Activated naive CD8-positive, alpha-beta T cell treated with anti-CD3 and anti-CD28 coated beads, Interleukin-2, amount 50 U/mL, for 24 hours (primary cell): Measurements from ENCODE around the gene MS4A2.
"Not testable (repeated sequence)": the region's sequence is repeated elsewhere in the genome, so short reads cannot be mapped to it uniquely, and the experiment has no call there.

ENCODE experiments used
- ATAC-seq: fragments of 150-1000 bp; cut with Tn5 transposase; one replicate; pipeline ENCODE4 v1.10.0; 2021
- DNase-seq: peaks from one replicate; pipeline ENCODE4 v3.0.0; 2021
- H3K27ac Mint-ChIP-seq: one replicate; pipeline ENCODE4 v1.8.0; 2021; ENCODE audit warnings: mild to moderate bottlenecking, mixed read lengths
- H3K27me3 Mint-ChIP-seq: one replicate; pipeline ENCODE4 v1.8.0; 2021; ENCODE audit warnings: mixed read lengths
- H3K36me3 Mint-ChIP-seq: one replicate; pipeline ENCODE4 v1.8.0; 2021; ENCODE audit warnings: low read depth, mixed read lengths
- H3K4me1 Mint-ChIP-seq: one replicate; pipeline ENCODE4 v1.8.0; 2021; ENCODE audit warnings: mixed read lengths
- H3K4me3 Mint-ChIP-seq: one replicate; pipeline ENCODE4 v1.8.0; 2021; ENCODE audit warnings: mild to moderate bottlenecking, moderate library complexity, mixed read lengths
- H3K9me3 Mint-ChIP-seq: one replicate; pipeline ENCODE4 v1.8.0; 2021; ENCODE audit warnings: mixed read lengths

The MS4A2 gene

DNA sequence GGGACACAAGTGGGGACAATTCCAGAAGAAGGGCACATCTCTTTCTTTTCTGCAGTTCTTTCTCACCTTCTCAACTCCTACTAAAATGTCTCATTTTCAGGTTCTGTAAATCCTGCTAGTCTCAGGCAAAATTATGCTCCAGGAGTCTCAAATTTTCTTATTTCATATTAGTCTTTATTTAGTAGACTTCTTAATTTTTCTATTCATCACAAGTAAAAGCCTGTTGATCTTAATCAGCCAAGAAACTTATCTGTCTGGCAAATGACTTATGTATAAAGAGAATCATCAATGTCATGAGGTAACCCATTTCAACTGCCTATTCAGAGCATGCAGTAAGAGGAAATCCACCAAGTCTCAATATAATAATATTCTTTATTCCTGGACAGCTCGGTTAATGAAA lies at the start of gene MS4A2:
TSS of gene MS4A2 (plus strand) at position 301 of the 400 bp plus-strand sequence. CDS start 102 bp downstream, outside the sequence.
- peaks cover 23% of the 10 kb centered on the region for H3K27me3 Mint-ChIP-seq
- ATAC-seq (no peak), DNase-seq (no peak)
- no peak within 1 kb of the TSS for H3K4me3 Mint-ChIP-seq
- H3K27ac Mint-ChIP-seq = no peak within 1 kb of the TSS
- H3K36me3 Mint-ChIP-seq = no peaks in the 10 kb centered on the region
- no peaks in the 10 kb centered on the region for H3K4me1 Mint-ChIP-seq
- H3K9me3 Mint-ChIP-seq = no peaks in the 10 kb centered on the region

DNA sequence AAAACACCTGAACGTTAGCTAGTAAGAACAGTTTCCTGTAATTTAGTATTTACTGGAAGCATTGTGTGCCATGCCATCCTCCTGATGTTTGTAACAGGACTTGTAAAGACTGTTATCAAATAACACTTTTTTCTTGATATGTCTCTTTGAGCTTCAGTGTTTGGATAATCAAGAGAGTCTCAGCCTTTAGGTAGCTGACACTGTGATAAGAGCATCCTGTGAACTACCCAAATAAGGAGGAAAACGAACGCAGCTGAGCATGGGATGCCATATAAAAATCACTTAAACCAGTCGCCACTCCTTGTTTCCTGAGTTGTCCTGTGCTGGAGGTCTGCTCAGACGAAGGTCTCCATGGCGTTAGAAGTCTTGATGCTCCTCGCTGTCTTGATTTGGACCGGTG lies 48.4 kb upstream of the MS4A2 start, which contains the start of gene OOSP2:
TSS of gene OOSP2 (plus strand) at position 301 of the 400 bp plus-strand sequence. CDS start at position 352, 51 bp downstream.
- no peak within 1 kb of the TSS for H3K27ac Mint-ChIP-seq
- H3K4me1 Mint-ChIP-seq = no peaks in the 10 kb centered on the region
- DNase-seq (no peak), ATAC-seq (no peak)
- H3K9me3 Mint-ChIP-seq = no peaks in the 10 kb centered on the region
- H3K27me3 Mint-ChIP-seq = peaks cover 3% of the 10 kb centered on the region
- H3K4me3 Mint-ChIP-seq = no peak within 1 kb of the TSS
- H3K36me3 Mint-ChIP-seq = no peaks in the 10 kb centered on the region

DNA sequence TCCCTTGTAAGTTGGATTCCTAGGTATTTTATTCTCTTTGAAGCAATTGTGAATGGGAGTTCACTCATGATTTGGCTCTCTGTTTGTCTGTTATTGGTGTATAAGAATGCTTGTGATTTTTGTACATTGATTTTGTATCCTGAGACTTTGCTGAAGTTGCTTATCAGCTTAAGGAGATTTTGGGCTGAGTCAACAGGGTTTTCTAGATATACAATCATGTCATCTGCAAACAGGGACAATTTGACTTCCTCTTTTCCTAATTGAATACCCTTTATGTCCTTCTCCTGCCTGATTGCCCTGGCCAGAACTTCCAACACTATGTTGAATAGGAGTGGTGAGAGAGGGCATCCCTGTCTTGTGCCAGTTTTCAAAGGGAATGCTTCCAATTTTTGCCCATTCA lies 38.0 kb upstream of the MS4A2 start:
- not testable (repeated sequence) for H3K9me3 Mint-ChIP-seq, H3K4me1 Mint-ChIP-seq, DNase-seq, H3K36me3 Mint-ChIP-seq, H3K27me3 Mint-ChIP-seq, ATAC-seq, H3K27ac Mint-ChIP-seq, H3K4me3 Mint-ChIP-seq

DNA sequence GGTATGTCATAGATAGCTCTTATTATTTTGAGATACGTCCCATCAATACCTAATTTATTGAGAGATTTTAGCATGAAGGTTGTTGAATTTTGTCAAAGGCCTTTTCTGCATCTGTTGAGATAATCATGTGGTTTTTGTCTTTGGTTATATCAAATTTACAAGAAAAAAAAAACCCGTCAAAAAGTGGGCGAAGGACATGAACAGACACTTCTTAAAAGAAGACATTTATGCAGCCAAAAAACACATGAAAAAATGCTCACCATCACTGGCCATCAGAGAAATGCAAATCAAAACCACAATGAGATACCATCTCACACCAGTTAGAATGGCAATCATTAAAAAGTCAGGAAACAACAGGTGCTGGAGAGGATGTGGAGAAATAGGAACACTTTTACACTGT lies 37.6 kb upstream of the MS4A2 start:
- H3K36me3 Mint-ChIP-seq, ATAC-seq, H3K27me3 Mint-ChIP-seq, H3K9me3 Mint-ChIP-seq, H3K27ac Mint-ChIP-seq, DNase-seq, H3K4me1 Mint-ChIP-seq, H3K4me3 Mint-ChIP-seq: not testable (repeated sequence)

DNA sequence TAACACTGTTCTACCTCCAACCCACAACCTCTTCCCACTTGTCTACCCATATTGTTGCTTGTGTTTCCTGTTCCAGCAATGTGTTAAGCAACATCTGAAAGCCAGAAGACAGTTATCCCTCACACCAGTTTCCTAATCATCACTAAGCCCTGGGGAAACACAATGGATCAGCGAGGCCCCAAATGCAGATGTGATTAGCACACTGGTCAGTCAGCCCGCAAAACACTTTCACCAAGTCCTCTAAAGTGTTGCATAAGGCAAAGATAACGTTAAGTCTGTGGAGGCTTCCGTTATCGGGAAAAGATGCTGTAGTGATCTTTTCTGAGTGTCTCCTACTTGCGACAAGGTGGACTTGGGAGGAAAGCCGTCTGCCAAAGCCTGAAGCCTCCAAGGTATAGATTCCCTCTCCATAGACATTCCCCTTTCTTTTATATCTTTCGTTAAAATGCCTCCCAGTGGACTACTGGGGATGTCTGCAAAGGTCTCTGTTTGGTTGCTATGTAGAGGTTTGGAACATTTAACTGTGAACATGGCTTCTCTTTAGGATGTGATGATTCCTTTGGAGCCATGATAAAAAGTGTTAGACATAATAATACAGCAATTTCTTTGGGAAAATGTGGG lies 32.0 kb upstream of the MS4A2 start, which contains the start of gene MS4A3:
TSS of gene MS4A3 (plus strand) at position 317 of the 621 bp plus-strand sequence. CDS start 4,496 bp downstream, outside the sequence.
- Mint-ChIP-seq H3K9me3 (peaks cover 3% of the 10 kb centered on the region), H3K4me3 (no peak within 1 kb of the TSS), H3K27ac (no peak within 1 kb of the TSS), H3K4me1 (peaks cover 2% of the 10 kb centered on the region), H3K36me3 (no peaks in the 10 kb centered on the region), H3K27me3 (peaks cover 6% of the 10 kb centered on the region)
- DNase-seq (no peak), ATAC-seq (no peak)

DNA sequence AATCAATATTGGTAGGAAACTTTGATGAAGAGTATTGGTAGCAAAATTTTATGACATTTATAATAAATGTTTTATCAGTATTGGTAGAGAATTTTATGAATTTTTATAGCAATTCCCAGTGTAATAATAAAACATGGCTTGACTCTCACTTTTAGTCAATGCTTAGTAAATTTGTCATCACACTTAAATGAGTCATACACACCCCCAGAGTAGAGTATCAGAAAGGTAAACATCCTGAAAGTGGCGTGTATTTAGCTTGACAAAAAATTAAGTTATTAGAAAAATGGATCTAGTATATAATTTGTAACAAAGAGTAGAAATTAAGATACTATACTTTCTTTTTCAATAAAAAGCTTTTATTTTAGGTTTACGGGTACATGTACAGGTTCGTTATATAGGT lies 29.4 kb upstream of the MS4A2 start:
- Mint-ChIP-seq H3K9me3 (peaks cover 3% of the 10 kb centered on the region), H3K27me3 (peaks cover 9% of the 10 kb centered on the region), H3K4me1 (peaks cover 2% of the 10 kb centered on the region), H3K4me3 (no peak overlapping the region), H3K27ac (no peak overlapping the region), H3K36me3 (no peaks in the 10 kb centered on the region)
- ATAC-seq = no peak
- DNase-seq = no peak

DNA sequence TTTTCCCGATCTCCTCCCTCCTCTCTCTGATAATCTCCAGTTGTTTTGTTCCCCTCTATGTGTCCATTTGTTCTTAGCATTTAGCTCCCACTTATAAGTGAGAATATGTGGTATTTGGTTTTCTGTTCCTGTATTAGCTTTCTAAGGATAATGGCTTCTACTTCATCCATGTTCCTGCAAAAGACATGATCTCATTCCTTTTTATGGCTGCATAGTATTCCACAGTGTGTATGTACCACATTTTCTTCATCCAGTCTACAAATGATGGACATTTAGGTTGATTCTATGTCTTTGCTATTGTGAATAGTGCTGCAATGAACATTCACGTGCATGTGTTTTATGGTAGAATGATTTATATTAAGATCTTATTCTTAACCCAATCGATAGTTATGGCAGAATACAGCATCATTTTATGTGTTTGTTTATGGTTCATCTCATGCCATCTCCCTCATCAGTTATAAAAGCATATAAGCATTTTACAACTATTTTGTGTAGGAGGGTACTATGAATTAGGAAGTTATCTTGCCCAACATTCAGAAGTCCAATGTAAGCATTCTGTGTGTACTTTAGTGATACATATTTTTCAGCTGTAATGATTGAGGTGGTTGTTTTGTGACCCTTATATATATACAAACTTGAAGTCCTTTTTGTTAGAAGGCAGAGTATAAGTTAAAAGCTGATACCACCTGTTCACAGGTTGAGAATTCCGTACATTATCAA lies 28.8 kb upstream of the MS4A2 start:
- Mint-ChIP-seq H3K9me3 (peaks cover 3% of the 10 kb centered on the region), H3K27ac (no peak overlapping the region), H3K4me1 (peaks cover 2% of the 10 kb centered on the region), H3K36me3 (no peaks in the 10 kb centered on the region), H3K4me3 (no peak overlapping the region), H3K27me3 (peaks cover 9% of the 10 kb centered on the region)
- DNase-seq (no peak), ATAC-seq (no peak)

DNA sequence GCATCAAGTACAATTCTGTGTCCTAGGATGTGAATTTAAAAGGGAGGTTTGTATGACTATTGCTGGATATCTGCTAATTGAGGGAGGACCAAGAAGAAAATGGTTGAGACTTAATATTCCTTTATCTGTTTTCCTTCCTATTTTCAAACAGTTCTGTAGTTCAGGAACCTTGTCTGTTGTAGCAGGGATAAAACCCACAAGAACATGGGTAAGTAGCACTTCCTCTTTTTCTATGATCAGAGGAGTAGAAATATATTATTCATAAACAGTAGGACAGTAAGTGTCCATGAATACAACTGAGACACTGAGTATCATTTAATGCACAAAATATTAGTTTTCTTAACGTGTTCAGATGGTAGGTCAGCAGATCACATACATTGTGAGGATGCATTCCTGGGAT lies 24.4 kb upstream of the MS4A2 start:
- Mint-ChIP-seq H3K27ac (no peak overlapping the region), H3K9me3 (no peaks in the 10 kb centered on the region), H3K36me3 (no peaks in the 10 kb centered on the region), H3K4me1 (peaks cover 2% of the 10 kb centered on the region), H3K4me3 (no peak overlapping the region), H3K27me3 (peaks cover 5% of the 10 kb centered on the region)
- DNase-seq (no peak), ATAC-seq (no peak)

DNA sequence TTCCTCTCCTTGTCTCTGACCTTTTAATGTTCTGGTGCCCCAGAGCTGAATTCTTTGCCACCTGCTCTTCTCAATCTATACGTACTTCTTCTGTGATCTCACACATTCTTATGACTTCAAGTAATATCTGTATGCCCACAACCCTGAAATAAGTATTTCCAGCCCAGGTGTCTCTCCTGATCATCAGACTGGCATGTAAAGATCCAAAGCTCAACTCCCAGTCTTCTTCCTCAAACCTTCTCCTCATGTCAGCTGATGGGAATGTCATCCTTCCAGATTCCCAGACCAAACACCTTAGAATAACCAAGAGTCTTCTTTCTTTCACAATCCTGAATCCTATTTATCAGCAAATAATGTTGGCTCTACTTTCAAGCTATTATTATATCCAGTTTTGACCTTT lies 22.7 kb upstream of the MS4A2 start:
- Mint-ChIP-seq H3K27me3 (peaks cover 8% of the 10 kb centered on the region), H3K9me3 (no peaks in the 10 kb centered on the region), H3K4me1 (no peaks in the 10 kb centered on the region), H3K36me3 (no peaks in the 10 kb centered on the region), H3K27ac (no peak overlapping the region), H3K4me3 (no peak overlapping the region)
- DNase-seq (no peak), ATAC-seq (no peak)

DNA sequence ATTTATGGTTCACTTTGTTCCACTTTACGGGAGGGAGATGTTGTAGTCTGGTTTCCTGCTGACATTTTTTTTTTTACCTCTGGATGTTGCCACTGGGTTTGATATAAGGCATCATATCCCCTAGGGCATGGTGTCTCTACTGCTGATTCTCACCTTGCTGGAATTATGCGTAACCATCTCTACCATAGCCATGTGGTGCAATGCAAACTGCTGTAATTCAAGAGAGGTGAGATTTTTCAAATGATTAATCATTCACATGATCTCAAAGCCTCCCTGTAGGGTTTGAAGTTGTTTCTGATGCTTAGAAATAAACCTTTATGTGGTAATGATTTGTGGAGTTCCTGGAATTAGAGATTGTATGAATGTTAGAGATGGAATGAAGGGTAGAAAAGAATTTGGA lies 19.0 kb upstream of the MS4A2 start:
- H3K27me3 Mint-ChIP-seq = peaks cover 5% of the 10 kb centered on the region
- H3K27ac Mint-ChIP-seq = no peak overlapping the region
- no peaks in the 10 kb centered on the region for H3K4me1 Mint-ChIP-seq
- ATAC-seq = no peak
- H3K36me3 Mint-ChIP-seq = no peaks in the 10 kb centered on the region
- DNase-seq = no peak
- H3K9me3 Mint-ChIP-seq = no peaks in the 10 kb centered on the region
- H3K4me3 Mint-ChIP-seq = no peak overlapping the region

DNA sequence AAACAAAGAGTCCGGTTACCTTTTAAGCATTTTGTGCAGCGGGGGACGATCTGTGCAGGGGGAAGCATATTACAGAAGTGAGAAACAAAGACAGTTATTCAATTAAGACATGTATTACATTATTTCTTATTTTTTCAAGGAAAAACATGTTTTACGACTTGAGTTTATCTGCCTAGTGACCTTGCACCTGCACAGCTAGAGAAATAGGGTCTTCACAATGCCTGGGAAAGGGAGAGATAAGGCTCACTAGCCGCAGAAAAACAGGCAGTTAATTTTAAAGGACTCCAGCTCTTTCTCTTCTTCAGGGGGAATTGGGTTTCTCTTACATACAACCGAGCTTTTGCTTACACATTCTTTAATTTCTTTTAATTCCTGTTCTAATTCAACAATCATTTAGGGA lies 16.8 kb upstream of the MS4A2 start:
- not testable (repeated sequence) for DNase-seq, H3K9me3 Mint-ChIP-seq, H3K36me3 Mint-ChIP-seq, H3K27ac Mint-ChIP-seq, ATAC-seq, H3K4me3 Mint-ChIP-seq, H3K27me3 Mint-ChIP-seq, H3K4me1 Mint-ChIP-seq

DNA sequence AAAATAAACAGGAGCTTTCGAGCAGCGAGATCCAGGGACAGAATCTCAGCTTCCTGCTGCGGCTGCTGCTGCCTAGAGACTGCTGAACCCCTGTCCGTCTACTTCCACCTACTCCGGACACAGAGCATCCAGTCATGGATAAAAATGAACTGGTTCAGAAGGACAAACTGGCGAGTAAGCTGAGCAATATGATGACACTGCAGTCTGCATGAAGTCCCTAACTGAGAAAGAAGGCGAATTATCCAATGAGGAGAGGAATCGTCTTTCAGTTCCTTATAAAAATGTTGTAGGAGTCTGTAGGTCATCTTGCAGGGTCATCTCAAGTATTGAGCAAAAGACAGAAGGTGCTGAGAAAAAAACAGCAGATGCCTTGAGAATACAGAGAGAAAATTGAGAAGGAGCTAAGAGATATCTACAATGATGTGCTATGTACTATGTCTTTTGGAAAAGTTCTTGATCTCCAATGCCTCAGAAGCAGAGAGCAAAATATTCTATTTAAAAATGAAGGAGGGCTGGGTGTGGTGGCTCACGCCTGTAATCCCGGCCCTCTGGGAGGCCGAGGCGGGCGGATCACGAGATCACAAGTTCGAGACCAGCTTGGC lies 11.1 kb upstream of the MS4A2 start:
- ATAC-seq (no peak), DNase-seq (no peak)
- H3K27ac Mint-ChIP-seq = no peak overlapping the region

DNA sequence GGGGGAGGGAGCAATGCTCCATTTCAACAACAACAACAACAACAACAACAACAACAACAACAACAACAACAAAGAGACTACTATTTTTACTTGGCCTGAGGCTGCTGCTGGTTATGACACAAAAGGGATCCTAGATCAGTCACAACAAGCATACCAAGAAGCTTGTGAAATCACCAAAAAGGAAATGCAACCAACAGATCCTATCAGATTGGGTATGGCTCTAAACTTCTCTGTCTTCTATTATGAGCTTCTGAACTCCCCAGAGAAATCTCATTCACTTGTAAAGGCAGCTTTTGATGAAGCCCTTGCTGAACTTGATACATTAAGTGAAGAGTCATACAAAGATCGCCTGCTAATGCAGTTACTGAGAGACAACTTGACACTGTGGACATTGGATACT lies 10.5 kb upstream of the MS4A2 start:
- no peak for ATAC-seq
- H3K9me3 Mint-ChIP-seq = peaks cover 17% of the 10 kb centered on the region
- no peak for DNase-seq
- H3K4me1 Mint-ChIP-seq = no peaks in the 10 kb centered on the region
- H3K4me3 Mint-ChIP-seq = no peak overlapping the region
- no peaks in the 10 kb centered on the region for H3K27me3 Mint-ChIP-seq
- no peaks in the 10 kb centered on the region for H3K36me3 Mint-ChIP-seq
- H3K27ac Mint-ChIP-seq = no peak overlapping the region

More for the DNA sequence above, 11.1 kb upstream of the MS4A2 start:
- peaks cover 17% of the 10 kb centered on the region for H3K9me3 Mint-ChIP-seq
- H3K36me3 Mint-ChIP-seq = no peaks in the 10 kb centered on the region
- no peaks in the 10 kb centered on the region for H3K27me3 Mint-ChIP-seq
- H3K4me1 Mint-ChIP-seq = no peaks in the 10 kb centered on the region
- no peak overlapping the region for H3K4me3 Mint-ChIP-seq

DNA sequence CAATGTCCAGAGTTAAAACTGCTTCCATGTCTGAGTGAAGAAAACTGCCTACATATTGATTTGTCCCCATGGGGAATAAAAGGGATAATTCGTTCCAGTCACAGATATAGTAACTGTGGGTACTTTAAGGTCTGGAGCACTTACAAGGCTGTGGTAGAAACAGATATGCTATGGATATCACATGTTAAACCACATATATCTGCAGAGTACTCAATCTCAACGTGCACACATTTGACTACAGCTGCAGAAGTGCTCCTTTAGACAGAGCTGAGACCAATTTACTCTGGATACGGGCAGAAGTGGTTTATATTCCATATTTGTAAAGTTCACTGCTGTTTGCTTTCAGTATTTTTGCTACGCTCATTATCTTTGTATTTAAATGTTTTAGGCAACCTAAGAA lies 9.7 kb upstream of the MS4A2 start:
- no peak for ATAC-seq
- no peaks in the 10 kb centered on the region for H3K36me3 Mint-ChIP-seq
- no peak overlapping the region for H3K4me3 Mint-ChIP-seq
- H3K9me3 Mint-ChIP-seq = peaks cover 17% of the 10 kb centered on the region
- no peaks in the 10 kb centered on the region for H3K27me3 Mint-ChIP-seq
- DNase-seq = no peak
- no peak overlapping the region for H3K27ac Mint-ChIP-seq
- no peaks in the 10 kb centered on the region for H3K4me1 Mint-ChIP-seq

DNA sequence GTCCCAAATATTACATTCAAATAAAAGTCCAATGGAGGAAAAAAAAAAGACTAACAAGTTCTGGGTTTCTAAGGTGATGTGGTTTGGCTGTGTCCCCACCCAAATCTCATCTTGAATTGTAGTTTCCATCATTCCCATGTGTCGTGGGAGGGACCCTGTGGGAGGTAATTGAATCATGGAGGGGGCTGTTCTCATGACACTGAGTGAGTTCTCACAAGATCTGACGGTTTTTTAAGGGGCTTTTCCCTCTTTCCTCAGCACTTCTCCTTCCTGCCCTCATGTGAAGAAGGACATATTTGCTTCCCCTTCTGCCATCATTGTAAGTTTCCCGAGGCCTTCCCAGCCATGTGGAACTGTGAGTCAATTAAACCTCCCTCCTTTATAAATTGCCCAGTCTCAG lies 7.9 kb upstream of the MS4A2 start:
- ATAC-seq (no peak), DNase-seq (no peak)
- H3K27ac Mint-ChIP-seq = no peak overlapping the region
- no peaks in the 10 kb centered on the region for H3K4me1 Mint-ChIP-seq
- H3K36me3 Mint-ChIP-seq = no peaks in the 10 kb centered on the region
- no peak overlapping the region for H3K4me3 Mint-ChIP-seq
- peaks cover 12% of the 10 kb centered on the region for H3K27me3 Mint-ChIP-seq
- H3K9me3 Mint-ChIP-seq = peaks cover 17% of the 10 kb centered on the region
